OCI-LY7 (cell line): ENCODE measurements around the gene GTF2IRD1. TPM values are rescaled to one million over a fixed set of nuclear protein-coding genes. Genes with fewer than 3 reads are reported as not detected.

Experiments used
- BruUV-seq: library from RNA; stranded (reverse); fragments of 400-500 nt; replicated peaks from 2 replicates; lab custom pipeline; 2021; lab: Mats Ljungman, UMichigan
- CTCF ChIA-PET: fragments of 300-600 bp; sonication (Branson Sonifier 250); formaldehyde crosslinking; loops from one replicate; lab custom pipeline; 2022; ENCODE audit warnings: antibody characterized with exemption; ENCODE audit not compliant: unreplicated experiment; lab: Charles Lee
- POLR2A ChIA-PET: fragments of 300-600 bp; sonication (Branson Sonifier 250); formaldehyde crosslinking; loops from one replicate; lab custom pipeline; 2022; ENCODE audit warnings: antibody characterized with exemption; lab: Charles Lee
- DNase-seq: peaks from one replicate; pipeline ENCODE4 v3.0.0-alpha.2; 2015; ENCODE audit warnings: low spot score
- H2AFZ ChIP-seq: fragments of 200-600 bp; sonication (generic), shearing (Covaris generic); 2 replicates; pipeline ENCODE4 v1.6.1; 2014; ENCODE audit warnings: mild to moderate bottlenecking, antibody characterized with exemption, low read length, moderate library complexity
- H3K27ac ChIP-seq: fragments of 200-600 bp; sonication (generic); 2 replicates; pipeline ENCODE4 v1.5.1; 2014; ENCODE audit warnings: mixed run types, low read depth, mild to moderate bottlenecking, moderate library complexity, low read length, inconsistent platforms; ENCODE audit not compliant: poor library complexity, severe bottlenecking
- H3K36me3 ChIP-seq: fragments of 200-600 bp; sonication (generic); 2 replicates; pipeline ENCODE4 v1.6.1; 2014; ENCODE audit warnings: mild to moderate bottlenecking, antibody characterized with exemption, low read length, moderate library complexity, mixed read lengths; ENCODE audit not compliant: insufficient read depth
- H3K4me1 ChIP-seq: fragments of 200-600 bp; sonication (generic); 2 replicates; pipeline ENCODE4 v1.5.1; 2014; ENCODE audit warnings: mild to moderate bottlenecking, low read length; ENCODE audit not compliant: insufficient read depth, poor library complexity, severe bottlenecking
- H3K4me2 ChIP-seq: fragments of 200-600 bp; sonication (generic); 2 replicates; pipeline ENCODE4 v1.6.1; 2014; ENCODE audit warnings: mild to moderate bottlenecking, low read length
- H3K4me3 ChIP-seq: fragments of 200-600 bp; sonication (generic); 2 replicates; pipeline ENCODE4 v1.5.1; 2014; ENCODE audit warnings: mild to moderate bottlenecking, low read depth, low read length; ENCODE audit not compliant: poor library complexity, severe bottlenecking
- H3K79me2 ChIP-seq: fragments of 200-600 bp; sonication (generic); 2 replicates; pipeline ENCODE4 v1.6.1; 2016; ENCODE audit warnings: low read depth, mild to moderate bottlenecking, low read length, moderate library complexity, mixed read lengths; ENCODE audit not compliant: insufficient read depth
- H3K9me2 ChIP-seq: fragments of 200-600 bp; sonication (generic); 2 replicates; pipeline ENCODE4 v1.6.1; 2016; ENCODE audit warnings: mild to moderate bottlenecking, low read length, mixed read lengths; ENCODE audit not compliant: insufficient read depth
- H3K9me3 ChIP-seq: fragments of 200-600 bp; sonication (generic); 2 replicates; pipeline ENCODE4 v1.6.1; 2014; ENCODE audit warnings: mild to moderate bottlenecking, mixed run types, low read length, mixed read lengths
- H4K20me1 ChIP-seq: fragments of 200-600 bp; sonication (generic); 2 replicates; pipeline ENCODE4 v1.6.1; 2014; ENCODE audit warnings: mild to moderate bottlenecking, antibody characterized with exemption, low read length, moderate library complexity, mixed read lengths; ENCODE audit not compliant: insufficient read depth
- EZH2phosphoT487 ChIP-seq: fragments of 200-600 bp; sonication (generic); IDR thresholded peaks from 2 replicates; pipeline ENCODE4 v1.6.1; 2018; ENCODE audit warnings: low read depth, borderline replicate concordance, mild to moderate bottlenecking, mixed run types, antibody characterized with exemption, low read length, moderate library complexity, mixed read lengths
- intact Hi-C: fragments of 100-400 bp; cut with micrococcal nuclease; formaldehyde crosslinking; loops from one replicate; pipeline ENCODE4 v1.10.0; 2022; ENCODE audit not compliant: unreplicated experiment
- total RNA-seq, 2 experiments: library from RNA; depleted of rRNA in 1 of 2; stranded (reverse); fragments of >200 nt in 1 of 2; shearing (Covaris generic) in 1 of 2; gene quantifications; 2 replicates each; pipeline ENCODE4 v1.2.3, GENCODE V29; 2014 to 2022
- TF ChIP-seq, protein P1 (sequence below): fragments of 200-600 bp; sonication (generic); conservative IDR thresholded peaks from 2 replicates; pipeline ENCODE4 v1.5.1; 2014; ENCODE audit warnings: mild to moderate bottlenecking, antibody characterized with exemption, low read length, moderate library complexity, mixed read lengths

The GTF2IRD1 gene
- total RNA-seq, 2 experiments from 2014 or later, result 4.4 to 34.3 TPM

DNA sequence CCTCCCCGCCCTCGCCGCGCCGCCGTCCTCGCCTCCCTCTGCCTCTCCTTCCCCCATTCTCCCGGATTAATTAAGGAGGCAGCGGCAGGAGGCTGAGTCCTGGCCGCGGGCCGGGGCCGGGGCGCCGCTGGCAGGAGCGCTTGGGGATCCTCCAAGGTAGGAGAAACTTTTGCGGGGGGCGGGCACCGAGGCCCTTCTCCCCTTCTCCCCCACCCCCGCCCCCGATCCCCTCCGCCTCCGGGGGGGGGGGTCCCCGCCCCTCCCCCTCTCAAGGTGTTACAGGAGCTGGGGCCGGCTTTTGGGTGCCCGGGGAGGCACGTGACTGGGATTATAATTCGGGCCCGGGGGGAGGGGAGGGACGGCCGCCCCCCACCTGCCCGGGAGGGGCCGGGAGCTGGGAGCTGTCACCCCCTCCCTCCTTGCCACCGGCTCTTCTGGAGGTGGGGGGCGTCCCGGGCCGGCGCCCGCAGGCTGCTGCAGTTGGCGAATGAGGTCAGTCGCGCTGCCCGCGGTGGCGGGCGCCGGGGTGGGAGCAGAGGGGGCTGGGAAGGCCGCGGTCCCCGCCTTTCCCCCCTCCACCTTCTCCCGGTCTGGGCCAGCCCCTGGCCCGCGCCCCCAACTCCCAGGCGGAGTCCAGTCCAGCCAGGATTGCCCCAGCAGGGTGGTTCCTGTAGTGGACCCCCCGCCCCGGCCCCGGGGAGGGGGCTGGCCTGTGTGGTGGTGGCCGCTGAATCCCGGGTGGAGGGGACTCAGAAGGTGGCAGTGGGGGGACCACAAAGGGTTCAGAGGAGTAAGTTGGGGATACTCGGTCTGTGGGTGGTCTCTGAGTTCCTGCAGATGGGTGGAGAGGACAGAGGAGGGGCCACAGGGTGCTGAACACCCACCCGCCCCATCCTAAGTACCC is 567 bp downstream of the GTF2IRD1 start:
- Histone ChIP-seq H3K36me3 (no peaks in the 10 kb centered on the region), H2AFZ (no peak overlapping the region), H3K27ac (no peak overlapping the region), H3K4me1 (no peaks in the 10 kb centered on the region), H3K9me2 (no peaks in the 10 kb centered on the region), H3K9me3 (no peaks in the 10 kb centered on the region), H3K4me2 (peak overlapping the region; percentile 70), H3K79me2 (no peaks in the 10 kb centered on the region), H3K4me3 (peak overlapping the region; percentile 67), H4K20me1 (no peaks in the 10 kb centered on the region)
- ChIA-PET CTCF (no interaction called here), POLR2A (no interaction called here)
- DNase-seq, result no peak
- no peak for TF ChIP-seq EZH2phosphoT487
- TF ChIP-seq, protein P1, sequence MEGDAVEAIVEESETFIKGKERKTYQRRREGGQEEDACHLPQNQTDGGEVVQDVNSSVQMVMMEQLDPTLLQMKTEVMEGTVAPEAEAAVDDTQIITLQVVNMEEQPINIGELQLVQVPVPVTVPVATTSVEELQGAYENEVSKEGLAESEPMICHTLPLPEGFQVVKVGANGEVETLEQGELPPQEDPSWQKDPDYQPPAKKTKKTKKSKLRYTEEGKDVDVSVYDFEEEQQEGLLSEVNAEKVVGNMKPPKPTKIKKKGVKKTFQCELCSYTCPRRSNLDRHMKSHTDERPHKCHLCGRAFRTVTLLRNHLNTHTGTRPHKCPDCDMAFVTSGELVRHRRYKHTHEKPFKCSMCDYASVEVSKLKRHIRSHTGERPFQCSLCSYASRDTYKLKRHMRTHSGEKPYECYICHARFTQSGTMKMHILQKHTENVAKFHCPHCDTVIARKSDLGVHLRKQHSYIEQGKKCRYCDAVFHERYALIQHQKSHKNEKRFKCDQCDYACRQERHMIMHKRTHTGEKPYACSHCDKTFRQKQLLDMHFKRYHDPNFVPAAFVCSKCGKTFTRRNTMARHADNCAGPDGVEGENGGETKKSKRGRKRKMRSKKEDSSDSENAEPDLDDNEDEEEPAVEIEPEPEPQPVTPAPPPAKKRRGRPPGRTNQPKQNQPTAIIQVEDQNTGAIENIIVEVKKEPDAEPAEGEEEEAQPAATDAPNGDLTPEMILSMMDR, result no peak
- intact Hi-C loops, result no loop called here
- BruUV-seq, result no TSS peak

DNA sequence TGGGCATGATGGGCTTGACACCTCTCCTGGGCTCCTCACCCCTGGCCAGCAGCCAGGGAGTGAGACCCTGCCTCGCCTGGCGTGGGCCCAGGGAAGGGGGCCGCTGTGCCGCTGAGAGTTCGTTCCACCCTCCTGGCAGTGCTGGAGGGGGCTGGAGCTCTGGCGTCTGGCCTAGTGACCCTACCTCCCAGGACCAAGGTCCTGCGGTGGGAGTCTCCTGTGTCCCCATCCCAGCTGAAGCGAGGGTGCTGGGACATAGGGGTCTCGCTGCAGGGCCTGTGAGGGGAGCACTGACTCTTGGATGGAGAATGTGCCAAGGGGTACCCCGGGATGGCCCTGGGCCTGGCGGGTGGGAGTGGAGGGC is 1.2 kb downstream of the GTF2IRD1 start:
- Histone ChIP-seq H3K9me3 (no peaks in the 10 kb centered on the region), H3K4me3 (peak overlapping the region; percentile 67), H3K4me2 (peak overlapping the region; percentile 70), H3K79me2 (no peaks in the 10 kb centered on the region), H3K36me3 (no peaks in the 10 kb centered on the region), H4K20me1 (no peaks in the 10 kb centered on the region), H3K9me2 (no peaks in the 10 kb centered on the region), H3K4me1 (no peaks in the 10 kb centered on the region), H2AFZ (no peak overlapping the region), H3K27ac (no peak overlapping the region)
- TF ChIP-seq, protein P1, result no peak
- no peak for TF ChIP-seq EZH2phosphoT487
- no TSS peak for BruUV-seq
- intact Hi-C loops, result no loop called here
- ChIA-PET CTCF (no interaction called here), POLR2A (no interaction called here)
- DNase-seq, result no peak

DNA sequence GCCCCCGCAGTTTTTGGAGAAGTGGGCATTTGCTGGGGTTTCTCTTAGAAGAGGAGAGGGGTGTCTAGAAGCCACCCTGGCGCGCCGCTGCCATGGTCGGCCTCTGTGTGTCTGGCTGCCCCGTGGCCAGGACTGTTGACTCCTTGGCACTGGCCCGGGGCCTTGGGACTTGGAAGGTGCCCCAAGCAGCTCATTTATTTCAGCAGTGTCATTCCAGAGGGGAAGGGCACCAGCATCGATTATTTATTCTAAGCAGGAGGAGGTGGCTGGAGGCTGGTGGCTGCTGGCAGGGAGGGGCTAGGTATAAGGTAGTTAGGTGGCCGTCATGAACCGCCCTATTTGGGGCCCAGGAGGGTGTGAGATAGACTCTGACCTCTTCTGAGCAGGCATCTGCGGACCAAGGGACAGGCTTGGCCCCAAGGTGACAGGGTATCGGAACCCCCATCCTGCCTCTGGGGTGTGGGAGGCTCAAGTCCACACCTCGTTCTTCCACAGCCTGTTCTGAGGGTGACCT is 1.6 kb downstream of the GTF2IRD1 start:
- H3K4me1 ChIP-seq, result no peaks in the 10 kb centered on the region
- DNase-seq, result no peak
- H3K4me3 ChIP-seq, result no peak overlapping the region
- no peak overlapping the region for H2AFZ ChIP-seq
- intact Hi-C loops, result no loop called here
- no peaks in the 10 kb centered on the region for H3K79me2 ChIP-seq
- H3K27ac ChIP-seq, result no peak overlapping the region
- TF ChIP-seq EZH2phosphoT487, result no peak
- TF ChIP-seq, protein P1, result no peak
- ChIA-PET CTCF (no interaction called here), POLR2A (interaction anchor here (0.6 kb wide), 1 partner anchor 226 kb away, joined by 3 read pairs; no protein-coding TSS in a partner anchor)
- H3K4me2 ChIP-seq, result no peak overlapping the region
- no peaks in the 10 kb centered on the region for H3K9me2 ChIP-seq
- H4K20me1 ChIP-seq, result no peaks in the 10 kb centered on the region
- H3K9me3 ChIP-seq, result no peaks in the 10 kb centered on the region
- H3K36me3 ChIP-seq, result no peaks in the 10 kb centered on the region
- no TSS peak for BruUV-seq
